ENCODE data around the gene SORCS1. TPM values are rescaled to one million over a fixed set of nuclear protein-coding genes. Genes with fewer than 3 reads are reported as not detected.

SORCS1 gene
- total RNA-seq, 1 donor from 2014 or later = 11.1 TPM

DNA sequence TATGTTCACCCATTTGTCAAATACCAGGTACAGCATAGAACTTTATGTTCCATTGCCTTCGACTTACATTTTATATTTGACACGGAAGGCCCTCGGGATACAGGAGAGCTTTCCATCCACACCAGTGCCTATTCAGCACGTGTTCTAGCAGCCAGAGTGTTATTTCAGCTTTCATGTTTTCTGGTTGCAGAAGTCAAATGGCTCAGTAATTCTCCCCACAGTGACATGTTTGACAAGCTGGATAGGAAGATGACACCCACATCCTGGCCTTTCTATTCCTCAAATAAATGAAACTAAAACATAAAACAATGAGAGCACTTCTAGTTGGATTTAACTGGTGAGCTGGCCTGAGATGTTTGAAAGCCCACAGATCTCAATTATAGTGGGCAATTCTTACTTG is 173.4 kb downstream of the SORCS1 start:
- no peaks in the 10 kb centered on the region for H3F3A ChIP-seq (ENCODE audit: low read depth)
- TF ChIP-seq, protein P1, sequence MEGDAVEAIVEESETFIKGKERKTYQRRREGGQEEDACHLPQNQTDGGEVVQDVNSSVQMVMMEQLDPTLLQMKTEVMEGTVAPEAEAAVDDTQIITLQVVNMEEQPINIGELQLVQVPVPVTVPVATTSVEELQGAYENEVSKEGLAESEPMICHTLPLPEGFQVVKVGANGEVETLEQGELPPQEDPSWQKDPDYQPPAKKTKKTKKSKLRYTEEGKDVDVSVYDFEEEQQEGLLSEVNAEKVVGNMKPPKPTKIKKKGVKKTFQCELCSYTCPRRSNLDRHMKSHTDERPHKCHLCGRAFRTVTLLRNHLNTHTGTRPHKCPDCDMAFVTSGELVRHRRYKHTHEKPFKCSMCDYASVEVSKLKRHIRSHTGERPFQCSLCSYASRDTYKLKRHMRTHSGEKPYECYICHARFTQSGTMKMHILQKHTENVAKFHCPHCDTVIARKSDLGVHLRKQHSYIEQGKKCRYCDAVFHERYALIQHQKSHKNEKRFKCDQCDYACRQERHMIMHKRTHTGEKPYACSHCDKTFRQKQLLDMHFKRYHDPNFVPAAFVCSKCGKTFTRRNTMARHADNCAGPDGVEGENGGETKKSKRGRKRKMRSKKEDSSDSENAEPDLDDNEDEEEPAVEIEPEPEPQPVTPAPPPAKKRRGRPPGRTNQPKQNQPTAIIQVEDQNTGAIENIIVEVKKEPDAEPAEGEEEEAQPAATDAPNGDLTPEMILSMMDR (IDR thresholded peaks at IDR 0.05) = no peak
- TF ChIP-seq EZH2 (IDR thresholded peaks at IDR 0.05) = no peak
- no peak for TF ChIP-seq EZH2phosphoT487 (IDR thresholded peaks at IDR 0.05)
- Mint-ChIP-seq H3K4me3 (no peak overlapping the region), H3K27me3 (ENCODE audit: insufficient read depth, low read depth) (no peaks in the 10 kb centered on the region), H3K9me3 (no peaks in the 10 kb centered on the region), H3K36me3 (no peaks in the 10 kb centered on the region), H3K27ac (no peak overlapping the region), H3K4me1 (no peaks in the 10 kb centered on the region)
- no peaks in the 10 kb centered on the region for H3K36me3 ChIP-seq
- no peak overlapping the region for H3K27ac ChIP-seq
- H3K4me1 ChIP-seq = peaks cover 12% of the 10 kb centered on the region
- no peak for DNase-seq (ENCODE audit: low spot score)
- H3K79me2 ChIP-seq (ENCODE audit: low read depth) = no peaks in the 10 kb centered on the region
- no peaks in the 10 kb centered on the region for H3K27me3 ChIP-seq
- no peaks in the 10 kb centered on the region for H4K20me1 ChIP-seq (ENCODE audit: low read depth)
- H3K4me2 ChIP-seq = no peak overlapping the region
- H3K4me3 ChIP-seq = no peak overlapping the region
- no peak overlapping the region for H3K9ac ChIP-seq
- no peak overlapping the region for H2AFZ ChIP-seq (replicated peaks)
- no peaks in the 10 kb centered on the region for H3K9me3 ChIP-seq (ENCODE audit: low read depth)

DNA sequence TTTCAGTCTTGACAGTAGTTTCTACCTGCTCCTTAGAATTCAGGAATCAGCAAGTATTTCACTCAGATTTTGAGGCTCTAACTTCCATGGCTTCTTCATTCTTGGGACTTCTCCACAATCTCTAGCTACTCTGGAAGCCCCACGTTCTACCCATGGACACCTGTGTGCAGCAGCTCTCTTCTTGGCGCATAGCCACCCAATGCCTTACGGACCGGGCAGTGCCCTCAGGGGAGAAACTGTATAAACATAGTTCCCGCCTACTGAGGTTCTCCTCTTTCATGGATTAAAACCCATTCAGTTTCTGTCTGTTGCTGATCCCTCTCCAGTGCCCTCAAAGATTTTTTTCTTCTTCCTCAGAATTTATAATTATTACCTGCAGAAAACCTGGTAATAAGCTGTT is 177.1 kb downstream of the SORCS1 start:
- Histone ChIP-seq H3K27ac (no peak overlapping the region), H3K79me2 (ENCODE audit: low read depth) (no peaks in the 10 kb centered on the region), H2AFZ (replicated peaks) (no peak overlapping the region), H3K27me3 (no peaks in the 10 kb centered on the region), H3K36me3 (no peaks in the 10 kb centered on the region), H3K4me3 (no peak overlapping the region), H3K9me3 (ENCODE audit: low read depth) (no peaks in the 10 kb centered on the region), H3F3A (ENCODE audit: low read depth) (no peaks in the 10 kb centered on the region), H4K20me1 (ENCODE audit: low read depth) (no peaks in the 10 kb centered on the region), H3K9ac (no peak overlapping the region), H3K4me1 (peaks cover 14% of the 10 kb centered on the region), H3K4me2 (no peak overlapping the region)
- Mint-ChIP-seq H3K27me3 (ENCODE audit: insufficient read depth, low read depth) (peaks cover 2% of the 10 kb centered on the region), H3K27ac (no peak overlapping the region), H3K36me3 (no peaks in the 10 kb centered on the region), H3K4me3 (no peak overlapping the region), H3K4me1 (peaks cover 3% of the 10 kb centered on the region), H3K9me3 (no peaks in the 10 kb centered on the region)
- TF ChIP-seq, protein P1 (IDR thresholded peaks at IDR 0.05) = no peak
- TF ChIP-seq EZH2phosphoT487 (IDR thresholded peaks at IDR 0.05) = no peak
- no peak for TF ChIP-seq EZH2 (IDR thresholded peaks at IDR 0.05)
- DNase-seq (ENCODE audit: low spot score) = no peak

DNA sequence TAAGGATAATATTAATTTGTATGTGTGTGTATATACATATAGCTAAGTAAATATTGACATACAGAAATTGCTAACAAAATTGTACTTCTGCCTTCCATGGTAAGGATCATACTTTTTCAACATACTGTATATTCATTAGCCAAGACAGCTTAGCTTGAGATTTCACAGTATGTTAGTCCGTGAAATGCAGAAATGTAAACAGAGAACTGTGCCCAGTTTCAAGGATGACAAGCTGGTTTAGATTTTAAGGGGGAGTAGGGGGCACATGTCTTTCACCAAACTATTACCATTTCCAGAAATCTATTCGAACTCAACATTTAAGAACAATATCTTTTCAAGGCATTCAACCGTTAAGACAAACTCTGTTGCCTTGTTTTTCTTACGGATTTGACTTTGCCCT is 182.2 kb downstream of the SORCS1 start:
- Mint-ChIP-seq H3K36me3 (no peaks in the 10 kb centered on the region), H3K27ac (no peak overlapping the region)
- H2AFZ ChIP-seq (replicated peaks) = no peak overlapping the region

More for the DNA sequence above, 182.2 kb downstream of the SORCS1 start:
- TF ChIP-seq EZH2 (IDR thresholded peaks at IDR 0.05) (no peak), EZH2phosphoT487 (IDR thresholded peaks at IDR 0.05) (no peak)
- TF ChIP-seq, protein P1 (IDR thresholded peaks at IDR 0.05) = no peak
- no peak overlapping the region for H3K4me3 Mint-ChIP-seq
- Histone ChIP-seq H3K79me2 (ENCODE audit: low read depth) (no peaks in the 10 kb centered on the region), H3K36me3 (no peaks in the 10 kb centered on the region), H3K4me2 (no peak overlapping the region), H3K9me3 (ENCODE audit: low read depth) (no peaks in the 10 kb centered on the region), H3K9ac (no peak overlapping the region), H3F3A (ENCODE audit: low read depth) (no peaks in the 10 kb centered on the region), H3K27ac (no peak overlapping the region), H3K4me1 (peaks cover 31% of the 10 kb centered on the region), H4K20me1 (ENCODE audit: low read depth) (no peaks in the 10 kb centered on the region), H3K27me3 (no peaks in the 10 kb centered on the region), H3K4me3 (no peak overlapping the region)
- DNase-seq (ENCODE audit: low spot score) = no peak
- H3K4me1 Mint-ChIP-seq = peaks cover 23% of the 10 kb centered on the region
- H3K27me3 Mint-ChIP-seq (ENCODE audit: insufficient read depth, low read depth) = peaks cover 4% of the 10 kb centered on the region
- peaks cover 5% of the 10 kb centered on the region for H3K9me3 Mint-ChIP-seq

Measured in neural progenitor cell (in vitro differentiated cells).